ENCODE results near the gene ULK4. TPM values are rescaled to one million over a fixed set of nuclear protein-coding genes. Genes with fewer than 3 reads are reported as not detected.

Gene ULK4
- total RNA-seq, 1 donor from 2014 or later = 9.1 TPM

DNA sequence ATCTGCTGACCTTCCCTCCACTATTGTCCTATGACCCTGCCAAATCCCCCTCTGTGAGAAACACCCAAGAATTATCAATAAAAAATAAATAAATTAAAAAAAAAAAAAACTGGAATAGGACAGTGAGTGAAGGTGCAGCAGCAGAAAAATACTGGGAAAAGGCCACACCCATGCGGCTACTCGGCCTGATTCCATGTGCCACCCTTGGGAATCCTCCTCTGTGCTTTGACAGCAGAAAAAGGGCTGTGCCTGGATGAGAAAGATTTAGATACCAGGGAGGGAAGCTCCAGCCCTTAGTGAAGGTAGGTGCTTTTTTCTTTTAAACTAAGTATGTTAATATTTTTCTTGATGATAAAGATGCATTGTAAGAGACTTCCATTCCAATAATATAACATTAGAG lies 654.8 kb downstream of the ULK4 start:
- no peak for DNase-seq (ENCODE audit: extremely low spot score, unreplicated experiment)
- Mint-ChIP-seq H3K27me3 (ENCODE audit: unreplicated experiment) (peaks cover 2% of the 10 kb centered on the region), H3K36me3 (ENCODE audit: unreplicated experiment) (no peaks in the 10 kb centered on the region), H3K9me3 (ENCODE audit: unreplicated experiment) (no peaks in the 10 kb centered on the region), H3K4me1 (ENCODE audit: unreplicated experiment) (no peaks in the 10 kb centered on the region), H3K4me3 (ENCODE audit: unreplicated experiment) (no peak overlapping the region), H3K27ac (ENCODE audit: unreplicated experiment) (no peak overlapping the region)
- TF ChIP-seq, protein P1, sequence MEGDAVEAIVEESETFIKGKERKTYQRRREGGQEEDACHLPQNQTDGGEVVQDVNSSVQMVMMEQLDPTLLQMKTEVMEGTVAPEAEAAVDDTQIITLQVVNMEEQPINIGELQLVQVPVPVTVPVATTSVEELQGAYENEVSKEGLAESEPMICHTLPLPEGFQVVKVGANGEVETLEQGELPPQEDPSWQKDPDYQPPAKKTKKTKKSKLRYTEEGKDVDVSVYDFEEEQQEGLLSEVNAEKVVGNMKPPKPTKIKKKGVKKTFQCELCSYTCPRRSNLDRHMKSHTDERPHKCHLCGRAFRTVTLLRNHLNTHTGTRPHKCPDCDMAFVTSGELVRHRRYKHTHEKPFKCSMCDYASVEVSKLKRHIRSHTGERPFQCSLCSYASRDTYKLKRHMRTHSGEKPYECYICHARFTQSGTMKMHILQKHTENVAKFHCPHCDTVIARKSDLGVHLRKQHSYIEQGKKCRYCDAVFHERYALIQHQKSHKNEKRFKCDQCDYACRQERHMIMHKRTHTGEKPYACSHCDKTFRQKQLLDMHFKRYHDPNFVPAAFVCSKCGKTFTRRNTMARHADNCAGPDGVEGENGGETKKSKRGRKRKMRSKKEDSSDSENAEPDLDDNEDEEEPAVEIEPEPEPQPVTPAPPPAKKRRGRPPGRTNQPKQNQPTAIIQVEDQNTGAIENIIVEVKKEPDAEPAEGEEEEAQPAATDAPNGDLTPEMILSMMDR (IDR thresholded peaks at IDR 0.05) = no peak

DNA sequence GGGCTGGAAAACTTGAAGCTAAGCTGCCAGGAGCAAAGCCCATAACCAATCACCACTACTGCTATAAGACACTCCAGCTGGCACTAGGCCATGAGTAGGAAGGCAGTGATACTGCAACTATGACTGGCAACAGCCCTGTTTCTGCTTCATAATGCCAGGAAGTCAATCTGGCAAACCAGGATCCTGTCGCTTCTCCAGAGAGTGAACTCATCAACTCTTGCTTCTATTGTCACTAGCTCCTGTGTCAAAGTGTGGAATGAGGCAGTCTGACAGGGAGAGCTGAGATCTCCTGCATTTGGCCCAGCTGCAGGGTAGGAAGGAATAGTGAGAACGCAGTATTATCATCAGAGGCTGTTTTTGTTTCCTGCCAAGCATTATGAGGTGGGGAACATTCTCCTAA lies 657.3 kb downstream of the ULK4 start:
- TF ChIP-seq, protein P1 (IDR thresholded peaks at IDR 0.05) = no peak
- Mint-ChIP-seq H3K9me3 (ENCODE audit: unreplicated experiment) (no peaks in the 10 kb centered on the region), H3K36me3 (ENCODE audit: unreplicated experiment) (no peaks in the 10 kb centered on the region), H3K4me1 (ENCODE audit: unreplicated experiment) (no peaks in the 10 kb centered on the region), H3K27ac (ENCODE audit: unreplicated experiment) (no peak overlapping the region), H3K4me3 (ENCODE audit: unreplicated experiment) (no peak overlapping the region), H3K27me3 (ENCODE audit: unreplicated experiment) (peaks cover 2% of the 10 kb centered on the region)
- no peak for DNase-seq (ENCODE audit: extremely low spot score, unreplicated experiment)

DNA sequence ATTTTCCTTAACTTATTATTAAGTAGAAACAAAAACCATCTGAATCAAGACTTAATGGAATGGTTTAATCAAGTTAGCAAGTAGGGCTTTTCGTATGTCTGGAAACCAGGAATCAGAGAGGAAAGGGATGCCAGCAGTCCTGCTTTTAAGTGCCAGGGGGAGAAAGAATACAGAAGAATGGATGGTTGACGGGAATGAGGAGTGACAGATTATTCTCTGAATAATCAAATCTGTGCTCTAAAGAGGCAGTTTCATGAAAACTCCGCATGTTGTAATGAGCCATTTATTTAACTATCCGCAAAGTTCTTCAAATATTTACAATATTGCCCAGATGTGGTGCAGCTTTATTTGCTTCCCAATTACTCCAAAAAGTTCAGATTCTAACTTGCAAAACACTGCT lies 659.6 kb downstream of the ULK4 start:
- DNase-seq (ENCODE audit: extremely low spot score, unreplicated experiment) = no peak
- Mint-ChIP-seq H3K27ac (ENCODE audit: unreplicated experiment) (no peak overlapping the region), H3K9me3 (ENCODE audit: unreplicated experiment) (no peaks in the 10 kb centered on the region), H3K4me1 (ENCODE audit: unreplicated experiment) (no peaks in the 10 kb centered on the region), H3K36me3 (ENCODE audit: unreplicated experiment) (no peaks in the 10 kb centered on the region), H3K27me3 (ENCODE audit: unreplicated experiment) (peaks cover 2% of the 10 kb centered on the region), H3K4me3 (ENCODE audit: unreplicated experiment) (no peak overlapping the region)
- TF ChIP-seq, protein P1 (IDR thresholded peaks at IDR 0.05) = no peak

DNA sequence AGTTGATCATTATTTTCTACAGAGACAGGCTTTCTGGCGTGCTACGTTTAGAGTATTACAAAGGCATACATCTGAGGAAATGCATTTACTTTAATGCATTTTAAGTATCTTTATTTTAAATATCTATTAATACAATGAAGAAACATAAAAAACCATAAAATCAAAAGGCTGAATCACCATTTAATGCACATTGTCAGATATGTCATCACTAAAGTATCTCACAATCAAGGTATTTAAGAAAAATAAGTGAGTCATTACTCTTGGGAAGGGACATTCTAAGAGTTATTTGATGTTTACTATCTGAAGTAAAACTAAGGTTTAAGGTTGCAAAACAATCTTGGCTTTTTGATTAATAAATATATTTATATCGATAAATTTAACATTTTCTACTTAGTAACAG lies 660.4 kb downstream of the ULK4 start:
- H3K4me3 Mint-ChIP-seq (ENCODE audit: unreplicated experiment) = no peak overlapping the region
- H3K27me3 Mint-ChIP-seq (ENCODE audit: unreplicated experiment) = peaks cover 2% of the 10 kb centered on the region
- no peaks in the 10 kb centered on the region for H3K36me3 Mint-ChIP-seq (ENCODE audit: unreplicated experiment)
- no peak for DNase-seq (ENCODE audit: extremely low spot score, unreplicated experiment)
- H3K4me1 Mint-ChIP-seq (ENCODE audit: unreplicated experiment) = no peaks in the 10 kb centered on the region
- H3K9me3 Mint-ChIP-seq (ENCODE audit: unreplicated experiment) = no peaks in the 10 kb centered on the region
- TF ChIP-seq, protein P1 (IDR thresholded peaks at IDR 0.05) = no peak
- H3K27ac Mint-ChIP-seq (ENCODE audit: unreplicated experiment) = no peak overlapping the region

DNA sequence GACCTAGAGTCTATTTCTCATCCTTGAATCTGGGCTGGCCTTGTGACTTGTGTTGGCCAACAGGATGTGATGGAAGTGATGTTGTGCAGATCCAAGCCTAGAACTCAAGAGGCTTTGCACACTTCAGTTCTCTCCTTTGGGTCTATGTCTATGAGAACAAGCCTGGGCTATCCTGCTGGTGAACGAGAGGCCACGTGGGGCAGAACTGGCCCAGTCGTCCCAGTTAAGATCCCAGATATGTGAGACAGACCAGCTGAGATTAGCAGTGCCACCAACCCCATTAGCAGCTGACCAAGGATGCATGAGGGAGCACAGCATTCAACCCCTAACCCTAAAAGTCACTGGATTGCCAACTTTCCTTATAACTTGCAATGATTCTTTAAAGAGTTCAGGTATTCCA lies 662.9 kb downstream of the ULK4 start:
- Mint-ChIP-seq H3K36me3 (ENCODE audit: unreplicated experiment) (no peaks in the 10 kb centered on the region), H3K9me3 (ENCODE audit: unreplicated experiment) (no peaks in the 10 kb centered on the region), H3K4me3 (ENCODE audit: unreplicated experiment) (no peak overlapping the region), H3K27me3 (ENCODE audit: unreplicated experiment) (peaks cover 2% of the 10 kb centered on the region), H3K27ac (ENCODE audit: unreplicated experiment) (no peak overlapping the region), H3K4me1 (ENCODE audit: unreplicated experiment) (no peaks in the 10 kb centered on the region)
- TF ChIP-seq, protein P1 (IDR thresholded peaks at IDR 0.05) = no peak
- no peak for DNase-seq (ENCODE audit: extremely low spot score, unreplicated experiment)

Measured in osteocyte (in vitro differentiated cells).